Stimulated activated CD8-positive, alpha-beta memory T cell treated with anti-CD3 and anti-CD28 coated beads, Interleukin-4, amount 100 ng/mL, for 48 hours (primary cell): ENCODE measurements around the gene TPM1.
"Not testable (repeated sequence)": the region's sequence is repeated elsewhere in the genome, so short reads cannot be mapped to it uniquely, and the experiment has no call there.

Source experiments
- DNase-seq: peaks from one replicate; pipeline ENCODE4 v3.0.0-alpha.2; 2020

The TPM1 gene

GRCh38 chr15:63103416-63103815 is 60.9 kb downstream of the TPM1 start:
- DNase-seq: no peak

GRCh38 chr15:63104727-63105126 is 62.2 kb downstream of the TPM1 start:
- no peak for DNase-seq

DNA sequence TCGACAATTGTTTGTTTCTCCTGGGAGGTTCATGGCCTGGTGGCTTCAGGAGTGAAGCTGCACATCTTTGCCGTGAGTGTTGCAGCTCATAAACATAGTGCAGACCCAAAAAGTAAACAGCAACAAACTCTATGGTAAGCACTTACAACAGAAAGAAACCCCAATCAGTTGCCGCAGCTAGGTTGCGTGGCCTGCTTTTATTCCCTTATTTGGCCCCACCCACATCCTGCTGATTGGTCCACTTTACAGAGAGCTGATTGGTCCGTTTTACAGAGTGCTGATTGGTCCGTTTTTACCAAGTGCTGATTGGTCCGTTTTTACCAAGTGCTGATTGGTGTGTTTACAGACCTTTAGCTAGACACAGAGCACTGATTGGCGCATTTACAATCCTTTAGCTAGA is 62.8 kb downstream of the TPM1 start:
- DNase-seq: not testable (repeated sequence)

DNA sequence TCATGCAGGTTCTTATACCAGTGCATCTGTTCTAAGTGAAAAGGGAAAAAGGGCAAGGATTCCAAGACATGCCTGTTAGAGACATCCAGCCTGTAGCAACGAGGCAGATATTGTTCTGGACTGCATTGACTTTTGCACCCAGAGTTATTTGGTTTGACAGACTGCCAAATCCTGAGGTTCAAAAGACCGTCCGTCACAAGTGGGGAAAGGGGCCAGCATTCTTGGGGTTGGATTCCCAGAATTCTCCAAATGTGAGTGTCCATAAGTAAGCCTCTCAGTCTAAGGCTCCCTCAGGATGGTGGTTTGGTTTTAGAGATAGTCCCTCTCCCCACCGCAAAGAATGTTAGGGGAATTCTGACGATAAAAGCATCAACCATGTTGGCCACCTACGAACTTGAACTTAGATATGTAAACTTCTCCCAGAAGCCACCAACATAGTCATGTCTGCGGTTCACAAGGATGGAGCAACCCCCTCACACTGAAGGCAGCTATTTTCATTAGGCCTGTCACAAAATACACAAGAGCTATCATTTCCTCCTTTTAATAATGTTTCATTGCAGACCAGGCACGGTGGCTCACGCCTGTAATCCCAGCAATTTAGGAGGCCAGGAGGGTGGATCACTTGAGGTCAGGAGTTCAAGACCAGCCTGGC is 65.5 kb downstream of the TPM1 start:
- no peak for DNase-seq

DNA sequence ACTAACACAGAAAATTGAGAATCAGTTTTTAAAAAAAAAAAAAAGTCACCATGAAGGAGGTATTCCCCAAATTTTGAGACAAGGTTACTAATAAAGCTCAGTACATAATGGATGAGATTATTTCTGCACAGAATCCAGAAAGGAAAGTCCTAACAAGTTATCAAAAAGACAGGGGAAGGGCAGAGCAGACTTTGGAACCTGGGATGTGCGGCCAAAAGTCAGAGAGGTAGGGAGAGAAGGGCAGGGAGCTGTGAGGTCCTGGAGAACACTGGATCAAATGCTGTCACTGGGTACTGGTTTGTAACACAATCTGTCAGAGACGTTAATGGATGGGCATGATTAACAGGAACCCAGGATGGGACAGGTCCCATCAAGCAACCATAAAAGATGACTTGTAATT is 67.0 kb downstream of the TPM1 start:
- no peak for DNase-seq

GRCh38 chr15:63109920-63110319 is 67.4 kb downstream of the TPM1 start:
- no peak for DNase-seq

DNA sequence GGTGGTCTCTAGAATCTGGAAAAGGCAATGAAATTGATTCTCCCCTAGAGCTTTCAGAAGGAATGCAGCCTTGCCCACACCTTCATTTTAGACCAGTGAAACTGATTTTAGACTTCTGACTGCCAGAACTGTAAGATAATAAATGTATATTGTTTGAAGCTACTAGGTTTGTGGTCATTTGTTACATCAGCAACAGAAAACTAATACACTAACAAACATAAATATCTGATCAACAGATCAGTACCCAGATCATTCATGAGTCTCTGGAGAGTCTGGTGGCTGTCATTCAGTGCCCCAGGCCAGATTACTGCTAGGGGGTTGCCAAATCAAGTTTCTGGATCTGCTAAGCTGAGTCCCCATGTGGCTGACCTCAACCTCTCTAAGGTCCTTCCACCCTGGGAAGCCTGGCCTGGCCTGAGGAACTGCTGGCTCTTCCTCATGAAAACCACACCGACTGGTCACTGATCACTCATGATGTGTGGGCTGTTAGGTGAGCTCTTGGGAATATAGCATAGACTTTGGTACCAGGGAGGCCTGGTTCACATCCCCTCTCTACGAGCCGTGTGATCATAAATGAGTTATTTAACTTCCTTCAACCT is 68.0 kb downstream of the TPM1 start:
- DNase-seq: no peak

GRCh38 chr15:63111481-63111880 is 68.9 kb downstream of the TPM1 start:
- no peak for DNase-seq

- no peak for DNase-seq
Measured at GRCh38 chr15:63112871-63113270, 70.3 kb downstream of the TPM1 start.

DNA sequence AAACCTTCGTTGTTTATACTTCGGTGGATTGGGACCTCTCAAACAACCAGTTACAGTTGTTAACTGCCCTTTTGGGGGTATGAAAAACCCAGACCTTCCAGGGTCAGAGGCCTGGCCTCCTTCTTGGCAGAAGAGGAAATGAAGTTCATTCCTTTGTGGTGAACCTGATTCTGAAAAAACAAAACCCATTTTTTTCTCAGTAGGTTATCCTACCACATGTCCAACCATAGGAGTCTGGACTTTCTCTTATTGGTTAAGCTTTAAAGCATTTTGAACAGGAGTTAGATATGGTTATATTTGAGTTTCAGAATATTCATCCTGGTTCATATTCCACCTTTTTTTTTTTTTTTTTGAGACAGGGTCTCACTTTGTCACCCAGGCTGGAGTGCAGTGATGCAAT is 71.9 kb downstream of the TPM1 start:
- DNase-seq: no peak
